Stimulated activated CD4-positive, alpha-beta T cell treated with anti-CD3 and anti-CD28 coated beads, TNF-alpha, amount 100 ng/mL, for 24 hours (primary cell): ENCODE data around the gene IL1B.

ENCODE experiments used
- DNase-seq, 3 experiments: peaks; one replicate each; pipeline ENCODE4 v3.0.0-alpha.2; 2020; ENCODE audit warnings: low read depth in 3 of 3

IL1B gene

GRCh38 chr2:112829101-112829960 lies 7.2 kb downstream of the IL1B start:
- DNase-seq, result no peak

DNA sequence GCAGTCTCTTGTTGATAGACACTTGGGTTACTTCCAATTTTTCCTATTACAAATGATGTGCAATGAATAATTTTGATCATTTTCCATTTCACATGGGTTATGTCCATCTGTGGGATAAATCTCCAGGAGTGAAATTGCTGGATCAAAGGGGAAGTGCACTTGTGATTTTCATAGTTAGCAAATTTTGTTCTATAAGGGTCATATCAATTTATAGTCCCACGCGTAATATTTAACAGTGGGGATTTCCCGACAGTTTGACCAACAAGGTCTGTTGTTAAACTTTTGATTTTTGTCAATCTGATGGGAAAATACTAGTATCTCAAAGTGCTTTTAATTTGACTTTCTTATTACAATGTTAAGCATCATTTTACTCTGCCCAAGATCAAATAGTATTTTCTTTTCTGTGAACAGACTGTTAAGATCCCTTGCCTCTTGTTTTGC lies 8.3 kb downstream of the IL1B start:
- DNase-seq, result no peak

DNA sequence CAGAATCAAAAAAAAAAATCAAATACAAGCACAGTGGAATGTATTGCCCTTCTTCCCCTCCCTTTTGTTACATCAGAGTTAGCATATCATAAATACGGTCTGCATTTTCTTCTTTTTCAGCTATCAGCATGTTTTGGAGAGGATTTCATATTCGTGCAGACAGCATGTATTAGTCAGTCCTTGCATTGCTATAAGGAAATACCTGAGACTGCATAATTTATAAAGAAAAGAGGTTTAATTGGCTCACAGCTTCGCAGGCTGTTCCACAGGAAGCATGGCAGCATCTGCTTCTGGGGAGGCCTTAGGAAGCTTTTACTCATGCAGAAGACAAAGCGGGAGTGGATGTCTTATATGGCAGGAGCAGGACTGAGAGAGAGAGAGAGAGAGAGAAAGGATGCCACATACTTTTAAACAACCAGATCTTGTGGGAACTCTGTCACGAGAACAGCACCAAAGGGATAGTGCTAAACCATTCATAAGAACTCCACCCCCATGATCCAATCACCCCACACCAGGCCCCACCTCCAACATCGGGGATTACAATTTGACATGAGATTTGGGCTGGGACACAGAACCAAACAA lies 8.9 kb downstream of the IL1B start:
- no peak for DNase-seq

DNA sequence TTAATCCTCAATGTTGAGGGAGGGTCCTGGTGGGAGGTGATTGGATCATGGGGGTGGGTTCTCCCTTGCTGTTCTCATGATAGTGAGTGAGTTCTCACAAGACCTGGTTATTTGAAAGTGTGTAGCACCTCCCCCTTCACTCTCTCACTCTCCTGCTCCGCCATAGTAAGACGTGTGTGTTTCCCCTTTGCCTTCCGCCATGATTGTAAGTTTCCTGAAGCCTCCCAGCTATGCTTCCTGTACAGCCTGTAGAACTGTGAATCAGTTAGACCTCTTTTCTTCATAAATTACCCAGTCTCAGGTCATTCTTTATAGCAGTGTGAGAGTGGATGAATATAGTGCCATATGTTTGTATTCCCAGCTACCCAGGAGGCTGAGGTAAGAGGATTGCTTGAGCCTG lies 9.6 kb downstream of the IL1B start:
- DNase-seq, result no peak

GRCh38 chr2:112825706-112826105 lies 10.9 kb downstream of the IL1B start:
- DNase-seq, result no peak

DNA sequence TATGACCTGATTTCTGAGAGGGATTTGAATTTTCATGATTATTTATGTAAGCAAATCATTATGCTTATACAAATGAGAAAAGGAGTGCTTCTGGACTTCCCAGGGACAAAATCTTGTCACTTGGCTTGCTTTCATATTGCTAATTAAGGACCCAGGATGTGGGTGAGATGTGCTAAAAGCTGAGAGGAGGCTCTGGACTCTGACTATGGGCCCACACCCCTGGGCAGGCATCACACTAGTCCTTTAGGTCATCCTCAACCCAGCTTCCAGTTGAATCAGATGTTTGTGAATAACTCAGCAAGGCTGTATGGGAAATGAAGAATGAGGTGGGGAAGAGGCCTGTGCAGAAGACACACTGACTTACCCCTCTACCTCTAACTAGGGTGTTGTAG lies 11.9 kb downstream of the IL1B start:
- DNase-seq, result no peak

DNA sequence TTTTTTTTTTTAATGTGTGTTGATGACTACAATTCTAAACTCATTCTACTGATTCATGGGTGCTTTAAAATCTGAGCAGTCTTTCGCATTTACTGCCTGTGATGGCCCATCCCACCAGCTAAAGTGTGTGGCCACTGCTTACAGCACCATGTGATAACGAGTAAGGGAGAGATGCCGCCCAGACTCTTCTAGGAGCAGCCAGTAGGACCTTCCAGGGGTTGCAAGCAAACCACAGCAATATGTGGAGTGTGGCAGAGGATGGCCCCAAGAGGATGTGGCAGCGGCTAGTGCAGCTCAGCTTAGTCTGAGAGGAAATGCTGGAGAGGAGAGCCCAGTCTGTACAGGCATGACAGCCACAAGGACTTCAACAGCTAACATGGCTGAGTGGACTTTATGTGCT lies 14.9 kb downstream of the IL1B start:
- DNase-seq, result no peak

DNA sequence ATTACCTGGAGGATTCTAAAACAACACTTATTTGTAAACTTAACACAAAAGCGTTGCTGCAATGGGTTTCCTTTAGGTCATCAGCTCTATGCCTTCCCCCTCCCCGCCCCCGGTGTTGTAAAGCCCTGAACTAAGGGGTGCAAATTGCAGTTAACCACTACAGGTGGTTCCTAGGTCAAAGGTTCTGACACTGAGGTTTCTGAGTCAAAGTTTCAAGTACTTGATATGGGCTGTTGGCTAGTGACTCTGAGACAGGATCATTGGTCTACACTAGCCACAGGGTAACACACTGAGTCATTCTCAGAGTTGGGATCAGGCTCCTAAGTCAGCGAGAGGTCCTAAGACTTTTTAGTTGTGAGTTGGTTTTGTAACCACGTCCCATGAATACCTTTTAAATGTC lies 15.4 kb downstream of the IL1B start:
- DNase-seq, result peak in 1 of 3 experiments; percentile 57

DNA sequence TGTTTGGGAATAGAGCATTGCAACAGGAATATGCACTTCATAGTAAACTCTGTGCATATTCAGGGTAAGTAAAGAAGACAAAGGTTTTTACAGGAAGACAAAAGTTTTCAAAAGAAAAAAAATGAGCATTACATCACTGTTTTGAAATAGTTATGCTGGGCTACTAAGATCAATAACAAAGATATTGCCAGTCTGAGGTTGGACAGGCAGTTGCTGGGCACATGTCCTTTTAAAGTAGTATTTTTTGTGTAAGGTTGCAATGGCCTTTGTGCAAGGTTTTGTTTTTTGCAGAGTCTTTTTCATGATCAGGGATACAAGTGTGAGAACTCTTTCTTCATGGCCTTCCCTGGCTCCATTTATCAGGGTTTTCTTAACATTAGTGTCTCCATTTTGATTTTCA lies 16.2 kb downstream of the IL1B start:
- DNase-seq, result no peak

- no peak for DNase-seq
Measured at GRCh38 chr2:112819081-112819480, 17.5 kb downstream of the IL1B start.

- no peak for DNase-seq
Measured at GRCh38 chr2:112818094-112818902, 18.3 kb downstream of the IL1B start.

DNA sequence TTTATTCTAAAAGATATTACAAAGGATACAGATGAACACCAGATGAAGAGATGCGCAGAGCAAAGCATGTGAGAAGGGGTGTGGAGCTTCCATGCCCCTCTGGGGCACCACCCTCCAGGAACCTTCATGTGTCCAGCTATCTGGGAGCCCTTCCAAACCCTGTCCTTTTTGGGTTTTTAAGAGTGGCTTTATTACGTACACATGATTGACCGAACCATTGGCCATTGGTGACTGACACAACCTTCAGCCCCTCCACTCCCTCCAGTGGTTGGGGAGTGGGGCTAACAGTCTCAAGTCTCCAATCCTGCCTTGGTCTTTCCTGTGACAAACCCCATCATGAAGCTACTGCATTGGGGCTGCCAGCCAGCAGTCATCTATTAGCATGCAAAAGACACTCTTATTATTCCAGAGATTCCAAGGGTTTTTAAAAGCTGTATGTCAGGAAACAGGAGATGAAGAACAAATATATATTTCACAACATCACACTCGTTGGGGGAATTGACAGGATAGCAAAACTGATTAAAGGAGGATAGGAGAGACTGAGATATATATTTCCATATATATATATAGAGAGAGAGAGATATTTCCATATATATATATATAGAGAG lies 19.4 kb downstream of the IL1B start:
- DNase-seq, result no peak

DNA sequence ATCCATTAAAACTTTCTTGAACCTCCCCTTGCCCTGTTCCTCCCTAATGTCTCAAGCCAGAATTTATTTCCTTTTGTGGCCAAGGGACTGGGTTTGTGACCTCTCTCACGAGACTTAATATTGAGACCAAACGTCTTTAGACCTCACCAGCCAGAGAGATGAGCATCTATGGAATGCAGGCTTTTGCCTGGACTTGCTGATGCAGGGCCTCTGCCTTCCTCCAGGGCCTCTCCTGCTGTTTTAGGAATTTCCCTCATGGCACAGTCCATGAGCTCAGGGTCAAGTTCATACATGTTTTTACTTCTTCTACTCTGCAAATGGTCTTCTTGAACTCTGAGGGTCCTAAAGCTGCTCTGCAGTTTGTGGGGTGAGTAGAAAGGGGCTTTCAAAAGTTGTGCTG lies 22.3 kb downstream of the IL1B start:
- no peak for DNase-seq

DNA sequence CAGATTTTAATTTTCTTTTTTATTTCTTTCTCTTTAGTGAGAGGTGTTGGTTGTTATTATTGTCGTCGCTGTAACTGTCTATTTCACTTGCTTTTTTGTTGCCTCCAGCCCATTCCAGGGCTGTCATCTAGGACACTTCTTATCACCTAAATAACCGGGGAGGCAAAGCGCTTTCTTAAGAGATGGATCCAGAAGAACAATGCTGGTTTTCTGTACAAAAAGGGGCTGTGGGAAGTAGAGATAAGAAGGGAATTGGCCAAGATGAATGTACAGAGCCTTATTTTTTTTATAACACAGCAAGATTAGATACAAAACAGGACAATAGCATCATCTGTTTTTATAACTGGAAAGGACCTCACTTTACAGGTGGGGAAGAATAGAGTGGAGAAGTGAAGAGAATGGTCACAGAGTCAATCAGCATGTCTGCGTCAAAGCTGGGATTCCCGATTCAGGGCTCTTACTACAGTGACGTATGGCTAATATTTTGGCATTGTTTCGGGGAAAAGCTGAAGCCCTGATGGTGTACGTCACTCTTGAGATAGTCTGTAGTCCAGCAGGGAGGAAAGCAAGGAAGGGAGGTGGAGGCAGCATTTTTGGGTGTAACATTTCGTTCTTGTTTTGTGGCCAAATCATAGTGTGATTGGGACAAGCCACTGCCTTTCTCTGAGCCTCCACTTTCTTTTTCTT lies 23.2 kb downstream of the IL1B start:
- no peak for DNase-seq

DNA sequence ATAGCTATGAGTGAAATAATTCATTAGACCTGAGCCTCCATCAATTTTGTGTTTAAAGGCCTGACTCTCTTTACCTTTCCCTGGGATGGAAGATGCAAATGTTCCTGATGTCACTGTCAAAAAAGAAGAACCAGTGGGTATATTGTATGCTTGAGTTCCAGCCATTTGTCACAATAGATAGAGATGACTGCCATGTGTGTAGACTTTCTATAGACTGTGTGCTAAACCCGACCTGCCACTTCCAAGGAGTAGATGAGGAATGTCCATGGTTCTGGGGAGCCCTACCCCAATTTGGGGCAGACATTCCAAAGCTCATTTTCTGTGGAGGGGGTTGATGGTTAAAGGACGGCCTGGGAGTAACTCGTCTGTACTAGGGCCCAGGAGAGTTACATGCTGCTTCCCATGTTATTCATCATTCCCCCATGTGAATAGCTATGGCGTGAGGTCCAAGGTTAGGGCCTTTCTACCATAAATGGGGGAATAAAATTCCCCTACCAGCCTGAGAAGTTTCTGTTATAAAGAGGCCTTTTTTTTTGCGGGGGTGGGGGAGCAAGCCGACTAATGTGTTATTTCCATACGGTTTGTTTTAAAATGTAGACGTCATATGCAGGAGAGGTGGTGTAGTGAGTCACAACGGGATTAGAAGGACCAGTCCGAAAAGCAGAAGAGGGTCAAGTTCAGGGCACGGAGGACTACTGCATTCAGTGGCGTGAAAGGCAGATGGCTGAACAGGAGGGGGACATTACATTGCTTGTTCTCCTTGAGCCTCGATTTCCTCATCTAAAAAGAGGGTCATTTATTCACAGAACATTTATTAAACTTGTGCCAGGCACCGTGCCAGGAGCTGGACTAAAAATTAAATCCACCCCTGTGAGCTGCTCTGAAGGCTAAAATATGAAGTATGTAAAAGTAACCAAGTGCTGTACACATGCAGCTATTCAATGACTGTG lies 24.0 kb downstream of the IL1B start:
- DNase-seq, result no peak

DNA sequence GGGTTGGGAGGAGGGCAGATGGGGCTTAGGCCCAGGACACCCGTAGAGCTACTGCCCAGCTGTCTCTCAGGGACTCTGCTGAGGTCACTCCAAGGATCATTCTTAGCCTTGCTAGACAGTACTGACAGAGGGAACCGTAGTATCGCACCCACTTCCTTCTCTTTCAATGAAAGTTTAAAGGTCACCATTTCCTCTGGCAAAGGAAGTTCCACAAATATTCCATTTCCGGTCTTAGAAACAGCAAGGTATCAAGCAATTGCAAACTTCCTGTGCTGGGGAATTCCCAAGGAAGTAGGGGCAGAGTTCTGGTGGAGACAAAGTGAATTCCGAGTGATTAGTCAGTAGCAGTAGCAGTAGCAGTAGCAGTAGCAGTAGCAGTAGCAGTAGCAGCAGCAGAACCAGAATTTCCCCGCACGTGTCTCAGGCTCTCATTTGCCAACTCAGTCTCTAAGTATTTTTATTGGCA lies 24.7 kb downstream of the IL1B start:
- peak in 1 of 3 experiments; percentile 28 for DNase-seq

DNA sequence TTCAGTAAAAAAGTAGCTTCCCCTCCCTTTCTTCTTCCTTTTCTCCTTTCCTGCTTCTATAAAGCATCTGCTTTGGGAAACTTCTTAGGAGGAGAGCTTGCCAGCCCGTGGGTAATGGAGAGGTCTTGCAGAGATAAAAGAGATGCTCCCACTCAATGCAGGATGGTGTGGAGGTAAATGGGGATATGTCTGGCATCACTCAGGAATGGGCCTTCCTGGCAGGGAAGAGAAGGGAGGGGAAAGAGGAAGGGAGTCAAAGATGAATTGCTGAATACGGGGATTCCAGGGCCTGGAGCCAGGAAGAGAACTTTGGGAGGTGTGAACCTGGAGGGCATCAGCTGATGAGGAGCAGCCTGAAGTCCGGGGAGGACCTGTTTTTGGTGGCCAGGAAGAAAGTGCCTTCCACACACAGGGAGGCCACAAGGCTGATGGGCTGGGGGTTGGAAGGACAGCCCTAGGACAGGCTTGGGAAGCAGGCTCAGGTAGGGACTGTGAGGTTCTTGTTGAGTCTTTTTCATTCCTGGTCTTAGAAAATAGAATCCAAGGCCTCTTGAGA lies 25.2 kb downstream of the IL1B start:
- DNase-seq, result no peak

GRCh38 chr2:112809112-112809511 lies 27.5 kb downstream of the IL1B start:
- DNase-seq, result no peak

GRCh38 chr2:112807233-112807807 lies 29.3 kb downstream of the IL1B start:
- no peak for DNase-seq

DNA sequence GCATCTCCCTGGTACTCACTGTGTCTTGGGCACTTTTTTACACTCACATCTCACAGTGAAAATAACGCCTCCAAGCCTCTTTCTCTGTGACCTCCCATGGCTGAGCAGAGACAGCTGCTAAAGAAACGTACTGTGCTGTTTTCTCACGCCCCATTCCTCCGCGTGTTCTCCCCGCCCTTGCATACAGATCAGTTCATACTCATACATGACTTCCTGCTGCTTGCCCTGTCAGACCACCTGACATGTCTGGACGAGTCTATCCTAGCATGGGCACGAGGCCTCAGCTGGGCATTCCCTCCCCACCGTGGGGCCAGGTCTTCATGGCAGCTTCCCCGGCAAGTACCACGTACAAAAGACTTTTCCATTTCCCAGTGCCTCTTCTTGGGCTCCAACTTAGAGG lies 31.0 kb downstream of the IL1B start:
- no peak for DNase-seq
